Peyer's patch (tissue), 4 donors: ENCODE results near the gene CBX4.

Source experiments
- CTCF ChIP-seq, 6 experiments: fragments of 450-650 bp in 4 of 6; fragments of 200-600 bp in 2 of 6; sonication (generic) in 1 of 6; IDR thresholded peaks; one replicate each; pipeline ENCODE4 v1.5.1; 2017 to 2019; ENCODE audit warnings: antibody characterized with exemption in 6 of 6, mild to moderate bottlenecking in 3 of 6, moderate library complexity in 1 of 6
- POLR2A ChIP-seq, 2 donors: fragments of 450-650 bp; IDR thresholded peaks; one replicate each; pipeline ENCODE4 v1.5.1; 2017; ENCODE audit warnings: antibody characterized with exemption in 2 of 2, mild to moderate bottlenecking in 2 of 2, moderate library complexity in 2 of 2

GRCh38 chr17:79811011-79811867 lies 28.0 kb downstream of the CBX4 start:
- TF ChIP-seq CTCF (IDR thresholded peaks at IDR 0.05), result peak in 4 of 6 experiments; percentile 17 to 59 (median 51)
- no peak for TF ChIP-seq POLR2A (IDR thresholded peaks at IDR 0.05)
